Measurements from ENCODE around the gene SLIT3. TPM values are rescaled to one million over a fixed set of nuclear protein-coding genes. Genes with fewer than 3 reads are reported as not detected.

The SLIT3 gene
- total and polyA plus RNA-seq, 2 donors (not counting 3 experiments of a cell fraction or from before 2014, with no cell fraction given): 0.90 to 1.0 TPM

DNA sequence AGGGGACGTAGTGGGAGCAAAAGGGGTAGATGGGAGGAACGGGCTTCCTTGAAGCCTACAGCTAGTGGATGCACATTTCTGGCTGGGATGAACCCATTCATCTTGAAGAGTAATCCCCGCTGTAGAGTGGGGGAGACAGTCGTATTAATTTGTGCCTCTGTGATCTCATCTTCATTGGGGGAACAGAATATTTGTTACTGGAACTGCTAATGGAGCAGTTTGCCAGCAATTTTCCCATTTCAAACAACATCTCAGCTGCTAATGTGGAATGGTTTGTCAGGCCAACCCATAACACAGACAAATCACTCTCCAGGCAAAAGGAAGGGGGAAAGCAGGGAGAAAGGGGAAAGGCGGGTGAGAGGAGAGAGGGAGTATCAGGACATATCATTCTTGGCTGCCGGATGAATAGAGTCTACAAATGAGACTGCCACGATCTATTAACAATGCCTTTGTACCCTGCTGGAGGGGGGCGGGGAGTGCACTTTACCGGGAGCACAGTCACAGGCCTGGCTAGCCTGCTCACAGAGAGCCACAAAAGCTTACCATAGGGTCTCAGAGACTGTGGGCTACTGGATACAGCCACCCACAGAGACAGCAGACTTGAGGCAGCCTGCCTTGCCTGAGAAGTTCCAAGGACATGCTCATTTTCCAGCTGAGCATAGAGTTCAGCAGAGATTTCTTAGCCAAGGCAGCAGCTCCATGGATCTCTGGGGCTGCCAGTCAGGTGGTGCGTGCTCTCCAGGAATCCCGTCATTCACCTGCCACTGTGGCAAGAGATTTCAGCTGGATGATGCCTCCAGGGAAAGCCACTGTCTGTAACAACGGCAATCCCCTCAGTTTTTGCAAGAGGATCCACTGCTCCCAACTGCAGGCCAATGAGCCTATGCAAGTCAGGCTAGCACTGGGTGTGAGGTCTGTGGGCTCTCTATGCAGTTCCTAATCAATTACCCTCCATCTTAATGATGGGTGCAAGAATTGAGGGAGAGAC, 504.1 kb downstream of the SLIT3 start:
- Histone ChIP-seq H3K9me3 (replicated peaks; ENCODE audit: control insufficient read depth, insufficient read depth, low read length) (no peaks in the 10 kb centered on the region), H3K27me3 (ENCODE audit: control insufficient read depth in 2 of 2, insufficient read depth in 2 of 2, low read length in 2 of 2) (no peaks in the 10 kb centered on the region), H4K20me1 (replicated peaks; ENCODE audit: control insufficient read depth, extremely low read depth, insufficient read depth, low read length) (no peaks in the 10 kb centered on the region), H2AFZ (ENCODE audit: low read depth, low read length) (no peak overlapping the region), H3K4me1 (ENCODE audit: control insufficient read depth, extremely low read depth, insufficient read depth, low read length) (no peaks in the 10 kb centered on the region), H3K36me3 (ENCODE audit: control insufficient read depth in 2 of 2, extremely low read depth in 1 of 2, insufficient read depth in 2 of 2, low read length in 2 of 2) (no peaks in the 10 kb centered on the region), H3K4me3 (replicated peaks in 1 of 3; ENCODE audit: insufficient read depth in 1 of 3, low read depth in 1 of 3, low read length in 3 of 3) (no peak overlapping the region), H3K4me2 (ENCODE audit: insufficient read depth, low read length) (no peak overlapping the region), H3K79me2 (ENCODE audit: control insufficient read depth, insufficient read depth, low read length) (no peaks in the 10 kb centered on the region), H3K9me1 (replicated peaks; ENCODE audit: control insufficient read depth, extremely low read depth, insufficient read depth, low read length) (no peaks in the 10 kb centered on the region), H3K9ac (replicated peaks; ENCODE audit: extremely low read depth, insufficient read depth, low read length) (no peak overlapping the region), H3K27ac (ENCODE audit: insufficient read depth, low read depth, low read length) (no peak overlapping the region)
- no TSS peak for BruUV-seq (replicated peaks)
- ChIA-PET POLR2A (no interaction called here), CTCF (no interaction called here)
- TF ChIP-seq MYC (IDR thresholded peaks at IDR 0.05; ENCODE audit: low read depth, low read length): no peak
- TF ChIP-seq FOS (IDR thresholded peaks at IDR 0.05; ENCODE audit: borderline replicate concordance, insufficient read depth, low read length): no peak
- TF ChIP-seq, protein P1, sequence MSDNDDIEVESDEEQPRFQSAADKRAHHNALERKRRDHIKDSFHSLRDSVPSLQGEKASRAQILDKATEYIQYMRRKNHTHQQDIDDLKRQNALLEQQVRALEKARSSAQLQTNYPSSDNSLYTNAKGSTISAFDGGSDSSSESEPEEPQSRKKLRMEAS (IDR thresholded peaks at IDR 0.05; ENCODE audit: insufficient read depth, insufficient read length): no peak
- TF ChIP-seq POLR2AphosphoS5 (IDR thresholded peaks at IDR 0.05; ENCODE audit: insufficient read depth, low read depth, low read length): no peak
- TF ChIP-seq POLR2A (IDR thresholded peaks at IDR 0.05; ENCODE audit: low read depth, low read length): no peak
- no peak for TF ChIP-seq EZH2 (IDR thresholded peaks at IDR 0.05; ENCODE audit: borderline replicate concordance, low read depth, low read length, severe bottlenecking)
- TF ChIP-seq, protein P2, sequence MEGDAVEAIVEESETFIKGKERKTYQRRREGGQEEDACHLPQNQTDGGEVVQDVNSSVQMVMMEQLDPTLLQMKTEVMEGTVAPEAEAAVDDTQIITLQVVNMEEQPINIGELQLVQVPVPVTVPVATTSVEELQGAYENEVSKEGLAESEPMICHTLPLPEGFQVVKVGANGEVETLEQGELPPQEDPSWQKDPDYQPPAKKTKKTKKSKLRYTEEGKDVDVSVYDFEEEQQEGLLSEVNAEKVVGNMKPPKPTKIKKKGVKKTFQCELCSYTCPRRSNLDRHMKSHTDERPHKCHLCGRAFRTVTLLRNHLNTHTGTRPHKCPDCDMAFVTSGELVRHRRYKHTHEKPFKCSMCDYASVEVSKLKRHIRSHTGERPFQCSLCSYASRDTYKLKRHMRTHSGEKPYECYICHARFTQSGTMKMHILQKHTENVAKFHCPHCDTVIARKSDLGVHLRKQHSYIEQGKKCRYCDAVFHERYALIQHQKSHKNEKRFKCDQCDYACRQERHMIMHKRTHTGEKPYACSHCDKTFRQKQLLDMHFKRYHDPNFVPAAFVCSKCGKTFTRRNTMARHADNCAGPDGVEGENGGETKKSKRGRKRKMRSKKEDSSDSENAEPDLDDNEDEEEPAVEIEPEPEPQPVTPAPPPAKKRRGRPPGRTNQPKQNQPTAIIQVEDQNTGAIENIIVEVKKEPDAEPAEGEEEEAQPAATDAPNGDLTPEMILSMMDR (IDR thresholded peaks at IDR 0.05; ENCODE audit: extremely low read depth in 1 of 2, insufficient read depth in 1 of 2, low read depth in 1 of 2, low read length in 2 of 2): no peak
- TF ChIP-seq GATA2 (IDR thresholded peaks at IDR 0.05; ENCODE audit: insufficient read depth, insufficient read length, low read depth, low read length): no peak
- no peak for TF ChIP-seq JUN (IDR thresholded peaks at IDR 0.05; ENCODE audit: borderline replicate concordance, insufficient read depth, insufficient read length, low read depth)
- dilution Hi-C loops (cut with MboI; ENCODE audit: extremely low pct_ligation_motif_present, low sequenced_read_pairs) (no loop called here), intact Hi-C loops (cut with micrococcal nuclease) (no loop called here)
- DNase-seq (ENCODE audit: low read depth, low spot score): no peak
- FAIRE-seq: no peak
